ENCODE measurements around the gene COX5A. TPM values are rescaled to one million over a fixed set of nuclear protein-coding genes. Genes with fewer than 3 reads are reported as not detected.
"Not testable (repeated sequence)": the region's sequence is repeated elsewhere in the genome, so short reads cannot be mapped to it uniquely, and the experiment has no call there.

COX5A gene
- total RNA-seq, 4 donors from 2014 or later = 59.4 to 326 (median 195) TPM

- no peaks in the 10 kb centered on the region for H3K27me3 ChIP-seq
- no peaks in the 10 kb centered on the region for H3K9me3 ChIP-seq
- no peak for DNase-seq
- H3K36me3 ChIP-seq = peaks cover 0 to 26% (median 0%) of the 10 kb centered on the region in 3 donors
- peak in 2 of 6 experiments; percentile 8 to 24 for TF ChIP-seq CTCF (IDR thresholded peaks at IDR 0.05)
- TF ChIP-seq POLR2A (IDR thresholded peaks at IDR 0.05) = no peak
- peak overlapping the region in 1 of 4 donors; percentile 62 for H3K27ac ChIP-seq
- peak overlapping the region in 2 of 4 donors; percentile 9 to 11 for H3K4me3 ChIP-seq
- H3K4me1 ChIP-seq = peaks cover 0 to 53% (median 4%) of the 10 kb centered on the region in 4 donors
These were observed 4.3 kb downstream of the COX5A start for GRCh38 chr15:74933573-74933972.

DNA sequence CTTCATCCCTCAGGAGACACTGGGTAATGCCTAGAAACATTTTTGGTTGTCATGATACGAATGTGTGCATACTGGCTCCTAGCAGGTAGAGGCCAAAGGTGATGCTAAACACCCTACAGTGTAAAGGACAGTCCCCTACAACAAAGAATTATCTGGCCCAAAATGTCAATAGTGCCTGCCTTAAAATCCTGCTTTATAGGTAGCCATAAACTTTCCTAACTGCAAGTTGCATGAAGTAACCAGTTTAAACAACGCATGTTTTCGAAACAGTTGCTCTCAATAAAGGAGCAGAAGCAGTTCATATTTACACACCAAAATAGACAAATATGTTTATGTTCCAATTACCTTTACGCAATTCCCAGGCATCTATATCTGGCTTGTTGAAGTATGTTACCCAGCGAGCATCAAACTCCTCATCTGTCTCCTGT, 9.1 kb downstream of the COX5A start:
- H3K4me3 ChIP-seq = no peak overlapping the region
- H3K4me1 ChIP-seq = peaks cover 0 to 21% (median 0%) of the 10 kb centered on the region in 4 donors

GRCh38 chr15:74924525-74924924, 13.3 kb downstream of the COX5A start:
- no peak overlapping the region for H3K27ac ChIP-seq
- peaks cover 0 to 99% (median 0%) of the 10 kb centered on the region in 3 donors for H3K36me3 ChIP-seq
- TF ChIP-seq POLR2A (IDR thresholded peaks at IDR 0.05) (no peak), CTCF (IDR thresholded peaks at IDR 0.05) (no peak)
- no peak overlapping the region for H3K4me3 ChIP-seq
- H3K27me3 ChIP-seq = no peaks in the 10 kb centered on the region
- H3K9me3 ChIP-seq = no peaks in the 10 kb centered on the region
- no peak for DNase-seq
- H3K4me1 ChIP-seq = no peaks in the 10 kb centered on the region

More for the DNA sequence above, 9.1 kb downstream of the COX5A start:
- H3K9me3 ChIP-seq = no peaks in the 10 kb centered on the region
- peaks cover 0 to 73% (median 0%) of the 10 kb centered on the region in 3 donors for H3K36me3 ChIP-seq
- TF ChIP-seq CTCF (IDR thresholded peaks at IDR 0.05) (no peak), POLR2A (IDR thresholded peaks at IDR 0.05) (no peak)
- H3K27ac ChIP-seq = no peak overlapping the region
- no peaks in the 10 kb centered on the region for H3K27me3 ChIP-seq
- DNase-seq = no peak

- Histone ChIP-seq H3K36me3 (peaks cover 0 to 100% (median 5%) of the 10 kb centered on the region in 3 donors), H3K27ac (no peak overlapping the region), H3K9me3 (no peaks in the 10 kb centered on the region), H3K4me3 (no peak overlapping the region), H3K4me1 (no peaks in the 10 kb centered on the region), H3K27me3 (no peaks in the 10 kb centered on the region)
- no peak for TF ChIP-seq CTCF (IDR thresholded peaks at IDR 0.05)
- TF ChIP-seq POLR2A (IDR thresholded peaks at IDR 0.05) = no peak
- DNase-seq = no peak
These were observed 17.4 kb downstream of the COX5A start for GRCh38 chr15:74920456-74920855.

DNA sequence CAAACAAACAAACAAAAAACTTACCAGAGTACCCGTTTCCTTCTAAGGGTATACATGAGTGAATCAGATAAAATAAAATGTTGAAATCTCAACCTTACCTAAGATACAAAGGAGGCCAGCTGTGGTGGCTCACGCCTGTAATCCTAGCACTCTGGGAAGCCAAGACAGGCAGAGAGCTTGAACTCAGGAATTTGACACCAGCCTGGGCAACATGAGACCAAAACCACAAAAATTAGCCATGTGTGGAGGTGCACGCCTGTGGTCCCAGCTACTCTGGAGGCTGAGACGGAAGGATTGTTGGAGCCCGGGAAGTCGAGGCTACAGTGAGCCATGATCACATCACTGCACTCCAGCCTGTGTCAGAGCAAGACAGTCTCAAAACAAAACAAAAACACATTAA, 20.2 kb downstream of the COX5A start:
- no peak for DNase-seq

GRCh38 chr15:74913799-74914198, 24.1 kb downstream of the COX5A start:
- peaks cover 0 to 87% (median 5%) of the 10 kb centered on the region in 3 donors for H3K36me3 ChIP-seq
- DNase-seq = peak in 1 of 3 donors; percentile 25
- not testable (repeated sequence) for H3K4me1 ChIP-seq, H3K9me3 ChIP-seq, H3K27me3 ChIP-seq, H3K27ac ChIP-seq, H3K4me3 ChIP-seq

More for the DNA sequence above, 20.2 kb downstream of the COX5A start:
- H3K27ac ChIP-seq = no peak overlapping the region
- no peak for TF ChIP-seq CTCF (IDR thresholded peaks at IDR 0.05)
- no peak overlapping the region for H3K4me3 ChIP-seq
- no peaks in the 10 kb centered on the region for H3K9me3 ChIP-seq
- peaks cover 0 to 100% (median 5%) of the 10 kb centered on the region in 3 donors for H3K36me3 ChIP-seq
- no peaks in the 10 kb centered on the region for H3K27me3 ChIP-seq
- no peaks in the 10 kb centered on the region for H3K4me1 ChIP-seq
